Peyer's patch (tissue), 4 donors: ENCODE results near the gene WWP2. TPM values are rescaled to one million over a fixed set of nuclear protein-coding genes. Genes with fewer than 3 reads are reported as not detected.
"Not testable (repeated sequence)": the region's sequence is repeated elsewhere in the genome, so short reads cannot be mapped to it uniquely, and the experiment has no call there.

Experiments
- DNase-seq, 3 donors: peaks; one replicate each; pipeline ENCODE4 v3.0.0-alpha.2; 2017 to 2019
- H3K27ac ChIP-seq, 4 donors: fragments of 200-600 bp; sonication (generic); one replicate each; pipeline ENCODE4 v1.5.1; 2016 to 2019
- H3K27me3 ChIP-seq, 2 donors: fragments of 200-600 bp; sonication (generic); one replicate each; pipeline ENCODE4 v1.5.1; 2019
- H3K36me3 ChIP-seq, 3 donors: fragments of 200-600 bp; sonication (generic); one replicate each; pipeline ENCODE4 v1.5.1; 2016 to 2019
- H3K4me1 ChIP-seq, 4 donors: fragments of 200-600 bp; sonication (generic); one replicate each; pipeline ENCODE4 v1.5.1; 2016 to 2019
- H3K4me3 ChIP-seq, 4 donors: fragments of 200-600 bp; sonication (generic); 1 replicate in 3 of 4; 2 replicates in 1 of 4; pipeline ENCODE4 v1.5.1; 2016 to 2019; ENCODE audit warnings: mild to moderate bottlenecking in 1 of 4
- H3K9me3 ChIP-seq, 4 donors: fragments of 200-600 bp; sonication (generic); one replicate each; pipeline ENCODE4 v1.5.1; 2016 to 2019; ENCODE audit warnings: mild to moderate bottlenecking in 1 of 4
- CTCF ChIP-seq, 6 experiments: fragments of 450-650 bp in 4 of 6; fragments of 200-600 bp in 2 of 6; sonication (generic) in 1 of 6; IDR thresholded peaks; one replicate each; pipeline ENCODE4 v1.5.1; 2017 to 2019; ENCODE audit warnings: antibody characterized with exemption in 6 of 6, mild to moderate bottlenecking in 3 of 6, moderate library complexity in 1 of 6
- POLR2A ChIP-seq, 2 donors: fragments of 450-650 bp; IDR thresholded peaks; one replicate each; pipeline ENCODE4 v1.5.1; 2017; ENCODE audit warnings: antibody characterized with exemption in 2 of 2, mild to moderate bottlenecking in 2 of 2, moderate library complexity in 2 of 2
- total RNA-seq, 4 donors: library from RNA; depleted of rRNA; stranded (reverse); fragments of >200 nt; gene quantifications; one replicate each; pipeline ENCODE4 v1.1.0, GENCODE V29; 2016

Gene WWP2
- total RNA-seq, 4 donors from 2014 or later, result 93.5 to 199 (median 111) TPM

- Histone ChIP-seq H3K9me3 (no peaks in the 10 kb centered on the region), H3K27me3 (no peaks in the 10 kb centered on the region), H3K27ac (no peak overlapping the region), H3K4me3 (no peak overlapping the region), H3K36me3 (peaks cover 0 to 9% (median 0%) of the 10 kb centered on the region in 3 donors), H3K4me1 (peaks cover 0 to 27% (median 4%) of the 10 kb centered on the region in 4 donors)
- peak in 1 of 3 donors; percentile 15 for DNase-seq
- no peak for TF ChIP-seq POLR2A (IDR thresholded peaks at IDR 0.05)
- no peak for TF ChIP-seq CTCF (IDR thresholded peaks at IDR 0.05)
These were observed 56.9 kb downstream of the WWP2 start for GRCh38 chr16:69818891-69819545.

- peak in 1 of 3 donors; percentile 25 for DNase-seq
- no peak overlapping the region for H3K4me3 ChIP-seq
- TF ChIP-seq POLR2A (IDR thresholded peaks at IDR 0.05) (no peak), CTCF (IDR thresholded peaks at IDR 0.05) (no peak)
- H3K4me1 ChIP-seq, result peaks cover 0 to 31% (median 6%) of the 10 kb centered on the region in 4 donors
- H3K27me3 ChIP-seq, result no peaks in the 10 kb centered on the region
- H3K27ac ChIP-seq, result no peak overlapping the region
- H3K36me3 ChIP-seq, result peaks cover 0 to 9% (median 0%) of the 10 kb centered on the region in 3 donors
- H3K9me3 ChIP-seq, result no peaks in the 10 kb centered on the region
These were observed 58.9 kb downstream of the WWP2 start for GRCh38 chr16:69820926-69821541.

DNA sequence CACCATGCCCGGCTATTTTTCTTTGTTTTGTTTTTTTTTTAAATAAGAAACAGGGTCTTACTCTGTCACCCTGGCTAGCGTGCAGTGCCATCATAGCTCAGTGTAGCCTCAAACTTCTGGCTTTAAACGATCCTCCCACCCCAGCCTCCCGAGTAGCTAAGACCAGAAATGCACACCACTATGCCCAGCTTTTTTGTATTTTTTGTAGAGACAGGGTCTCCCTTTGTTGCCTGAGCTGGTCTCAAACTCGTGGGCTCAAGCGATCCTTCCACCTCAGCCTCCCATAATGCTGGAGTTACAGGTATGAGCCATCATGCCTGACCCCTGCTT lies 59.7 kb downstream of the WWP2 start:
- no peaks in the 10 kb centered on the region for H3K9me3 ChIP-seq
- H3K27ac ChIP-seq, result peak overlapping the region in 2 of 4 donors; percentile 4 to 46
- no peak for DNase-seq
- no peaks in the 10 kb centered on the region for H3K27me3 ChIP-seq
- TF ChIP-seq CTCF (IDR thresholded peaks at IDR 0.05) (no peak), POLR2A (IDR thresholded peaks at IDR 0.05) (no peak)
- H3K4me3 ChIP-seq, result no peak overlapping the region
- peaks cover 0 to 31% (median 6%) of the 10 kb centered on the region in 4 donors for H3K4me1 ChIP-seq
- H3K36me3 ChIP-seq, result peaks cover 0 to 9% (median 0%) of the 10 kb centered on the region in 3 donors

- Histone ChIP-seq H3K27ac (peak overlapping the region in 2 of 4 donors; percentile 46 to 51), H3K4me3 (no peak overlapping the region), H3K36me3 (peaks cover 0 to 9% (median 0%) of the 10 kb centered on the region in 3 donors), H3K9me3 (no peaks in the 10 kb centered on the region), H3K4me1 (peaks cover 0 to 31% (median 6%) of the 10 kb centered on the region in 4 donors), H3K27me3 (no peaks in the 10 kb centered on the region)
- TF ChIP-seq CTCF (IDR thresholded peaks at IDR 0.05), result no peak
- TF ChIP-seq POLR2A (IDR thresholded peaks at IDR 0.05), result no peak
- peak in 2 of 3 donors; percentile 60 to 73 for DNase-seq
These were observed 60.2 kb downstream of the WWP2 start for GRCh38 chr16:69822174-69822935.

- no peak overlapping the region for H3K4me3 ChIP-seq
- H3K36me3 ChIP-seq, result peaks cover 0 to 11% (median 0%) of the 10 kb centered on the region in 3 donors
- H3K27me3 ChIP-seq, result no peaks in the 10 kb centered on the region
- H3K27ac ChIP-seq, result peak overlapping the region; percentile 56 to 69 (median 64)
- peaks cover 0 to 31% (median 6%) of the 10 kb centered on the region in 4 donors for H3K4me1 ChIP-seq
- peak in 2 of 3 donors; percentile 52 to 58 for DNase-seq
- TF ChIP-seq CTCF (IDR thresholded peaks at IDR 0.05) (no peak), POLR2A (IDR thresholded peaks at IDR 0.05) (no peak)
- no peaks in the 10 kb centered on the region for H3K9me3 ChIP-seq
These were observed 61.9 kb downstream of the WWP2 start for GRCh38 chr16:69823831-69824563.

- H3K27me3 ChIP-seq, H3K36me3 ChIP-seq, H3K9me3 ChIP-seq, DNase-seq, H3K4me3 ChIP-seq: not testable (repeated sequence)
- Histone ChIP-seq H3K4me1 (peaks cover 0 to 31% (median 6%) of the 10 kb centered on the region in 4 donors), H3K27ac (peak overlapping the region in 1 of 4 donors; percentile 69)
These were observed 62.5 kb downstream of the WWP2 start for GRCh38 chr16:69824564-69825142.
